Kidney tubule cell (primary cell): ENCODE results near the gene KCNAB1.
A peak's percentile ranks its signal among the peaks of the same experiment; 100 is the strongest.
"Not testable (repeated sequence)": the region's sequence is repeated elsewhere in the genome, so short reads cannot be mapped to it uniquely, and the experiment has no call there.

Experiments used
- DNase-seq: peaks from one replicate; pipeline ENCODE4 v3.0.0-alpha.2; 2018; ENCODE audit warnings: low spot score

Gene KCNAB1

DNA sequence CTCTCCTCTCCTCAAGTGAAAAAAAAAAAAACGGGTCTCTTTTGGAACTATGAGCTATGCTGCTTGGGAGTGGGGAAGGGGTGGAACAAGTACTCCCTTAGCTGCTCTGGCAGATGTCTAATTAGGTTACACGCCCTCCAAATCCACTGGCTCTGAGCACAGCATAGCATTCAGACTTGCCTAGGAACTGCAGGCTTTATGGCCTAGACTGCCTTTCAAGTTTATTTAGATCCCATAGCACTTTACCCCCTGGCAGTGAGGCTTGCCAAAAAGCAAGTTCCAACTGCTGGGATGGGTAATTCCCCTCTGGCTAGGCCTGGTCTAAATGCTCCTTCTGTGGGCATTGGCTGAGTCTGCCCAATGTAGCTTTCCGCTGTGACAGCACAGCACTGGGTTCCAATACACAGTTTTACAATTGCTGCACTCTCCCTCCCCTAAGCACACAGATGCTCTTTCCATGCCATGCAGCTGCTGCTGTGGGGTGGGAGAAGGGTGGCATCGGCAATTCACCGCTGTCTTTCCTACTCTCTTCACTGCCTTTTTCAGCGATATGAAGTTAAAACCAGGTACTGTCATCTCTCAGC is 152.8 kb downstream of the KCNAB1 start:
- DNase-seq, result no peak

DNA sequence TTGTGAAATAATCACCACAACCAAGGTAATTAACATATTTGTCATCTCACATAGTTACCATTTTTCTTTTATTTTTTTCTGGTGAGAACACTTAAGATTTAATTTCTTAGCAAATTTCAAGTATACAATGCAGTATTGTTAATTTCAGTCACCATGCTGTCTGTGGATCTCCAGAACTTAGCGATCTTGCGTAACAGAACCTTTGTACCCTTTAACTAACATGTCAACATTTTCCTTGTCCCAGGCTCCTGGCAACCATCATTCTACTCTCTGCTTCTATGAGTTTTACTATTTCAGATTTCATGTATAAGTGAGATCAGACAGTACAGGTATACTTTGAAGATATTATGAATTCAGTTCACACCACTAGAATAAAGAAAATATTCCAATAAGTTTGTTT is 154.4 kb downstream of the KCNAB1 start:
- no peak for DNase-seq

DNA sequence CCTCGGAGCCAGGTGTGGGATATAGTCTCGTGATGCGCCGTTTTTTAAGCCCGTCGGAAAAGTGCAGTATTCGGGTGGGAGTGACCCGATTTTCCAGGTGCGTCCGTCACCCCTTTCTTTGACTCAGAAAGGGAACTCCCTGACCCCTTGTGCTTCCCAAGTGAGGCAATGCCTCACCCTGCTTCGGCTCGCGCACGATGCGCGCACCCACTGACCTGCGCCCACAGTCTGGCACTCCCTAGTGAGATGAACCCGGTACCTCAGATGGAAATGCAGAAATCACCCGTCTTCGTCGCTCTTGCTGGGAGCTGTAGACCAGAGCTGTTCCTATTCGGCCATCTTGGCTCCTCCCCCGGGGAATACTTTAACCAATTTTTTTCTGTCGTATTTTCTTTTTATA is 164.3 kb downstream of the KCNAB1 start:
- not testable (repeated sequence) for DNase-seq

DNA sequence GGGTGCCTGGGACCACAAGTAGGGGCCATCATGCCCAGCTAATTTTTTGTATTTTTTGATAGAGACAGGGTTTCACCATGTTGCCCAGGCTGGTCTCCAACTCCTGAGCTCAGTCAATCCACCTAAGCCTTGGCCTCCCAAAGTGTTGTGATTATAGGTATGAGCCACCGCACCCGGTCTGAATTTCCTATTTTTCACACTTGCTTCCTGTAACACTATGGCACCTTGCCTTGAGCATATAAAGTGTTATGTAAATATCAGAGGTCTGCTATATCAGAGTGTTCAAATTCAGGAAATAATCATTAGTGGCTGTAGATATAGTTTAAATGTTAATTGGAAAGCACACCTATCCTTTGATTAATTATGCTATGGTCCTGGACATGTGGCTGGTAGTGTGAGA is 165.2 kb downstream of the KCNAB1 start:
- no peak for DNase-seq

DNA sequence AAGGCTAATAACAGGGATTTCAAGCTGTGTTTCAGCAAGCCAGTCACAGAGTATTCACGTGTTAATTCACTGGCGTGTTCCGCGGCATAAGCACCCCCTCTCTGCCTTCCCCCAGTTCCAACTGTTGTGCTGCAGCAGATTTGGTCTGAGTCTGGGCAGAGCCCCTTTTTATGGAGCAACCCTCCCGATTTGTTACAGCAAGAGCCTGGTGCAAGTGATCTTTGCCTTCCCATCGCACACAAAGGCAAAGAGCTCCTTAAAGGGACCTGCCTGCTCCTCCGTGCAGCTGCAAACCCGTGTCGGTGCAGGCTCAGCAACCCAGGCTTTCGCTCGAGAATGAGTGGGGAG is 170.5 kb downstream of the KCNAB1 start:
- DNase-seq, result no peak

DNA sequence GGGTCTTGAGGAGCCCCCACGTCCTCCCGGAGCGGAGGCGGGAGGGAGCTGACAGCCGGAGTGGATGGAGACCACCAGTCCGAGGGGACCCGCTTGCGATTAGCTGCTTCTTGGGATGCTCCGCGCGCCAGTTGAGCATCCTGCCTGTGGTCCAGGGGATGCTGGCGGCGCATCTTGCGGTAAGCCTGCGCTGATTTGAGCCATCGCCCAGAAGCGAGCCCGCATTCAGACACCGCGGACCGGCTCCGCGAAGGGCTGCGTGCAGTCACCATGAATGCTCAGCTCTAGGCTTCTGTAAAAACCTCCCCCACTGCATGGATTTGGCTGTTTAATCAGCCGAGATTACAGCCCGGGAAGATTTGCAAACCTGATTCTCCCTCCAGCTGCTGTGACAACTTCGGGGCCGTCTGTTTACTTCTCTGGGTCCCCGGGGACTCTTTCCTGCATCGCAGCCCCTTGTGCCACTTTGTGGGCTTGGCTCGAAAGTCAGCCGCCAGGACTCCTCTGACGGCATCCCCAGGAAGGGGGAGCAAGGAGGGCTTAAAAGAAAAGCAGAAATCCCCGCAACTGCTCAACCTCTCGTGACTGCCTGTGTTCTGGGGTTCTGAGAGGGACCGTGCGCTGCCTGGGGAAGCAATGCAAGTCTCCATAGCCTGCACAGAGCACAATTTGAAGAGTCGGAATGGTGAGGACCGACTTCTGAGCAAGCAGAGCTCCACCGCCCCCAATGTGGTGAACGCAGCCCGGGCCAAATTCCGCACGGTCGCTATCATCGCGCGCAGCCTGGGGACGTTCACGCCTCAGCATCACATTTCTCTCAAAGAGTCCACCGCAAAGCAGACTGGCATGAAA is 171.1 kb downstream of the KCNAB1 start:
- peak; percentile 6 for DNase-seq

DNA sequence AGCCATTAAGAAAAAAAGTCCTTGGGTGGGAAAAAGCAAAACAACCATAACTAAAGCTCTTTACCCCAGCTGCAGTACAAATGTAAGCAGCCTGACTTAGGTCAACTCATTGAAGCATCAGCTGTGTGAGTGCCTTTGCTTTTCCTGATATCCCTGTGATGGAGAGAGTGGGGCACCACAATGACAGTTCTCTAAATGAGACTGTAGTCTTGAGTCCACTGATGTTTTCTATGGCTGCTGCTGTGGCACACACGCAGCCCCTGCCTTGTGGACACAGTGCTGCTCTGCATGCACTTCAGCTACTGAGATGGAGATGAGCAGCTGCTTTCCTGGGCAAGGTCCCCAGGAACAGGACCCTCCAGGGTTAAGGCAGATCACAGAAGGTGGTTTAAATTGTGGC is 173.2 kb downstream of the KCNAB1 start:
- no peak for DNase-seq

DNA sequence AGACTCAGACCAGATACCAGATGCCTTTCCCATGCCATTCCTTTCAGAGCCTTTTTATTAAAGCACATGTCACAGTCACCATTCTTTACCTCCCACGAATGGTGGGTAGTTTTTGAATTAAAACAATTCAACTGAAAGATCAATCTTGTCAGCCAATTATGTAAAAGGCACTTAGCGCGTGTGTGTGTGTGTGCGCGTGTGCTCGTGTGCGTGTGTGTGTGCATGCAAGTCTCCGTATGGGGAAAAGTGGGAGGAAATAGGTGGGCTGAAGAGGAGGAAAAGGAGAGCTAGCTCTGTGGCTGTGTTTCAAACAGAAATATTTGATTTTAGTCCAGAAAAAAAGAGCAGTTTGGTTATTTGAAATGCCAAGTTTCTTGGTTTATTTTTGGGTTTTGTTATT is 177.2 kb downstream of the KCNAB1 start:
- no peak for DNase-seq

DNA sequence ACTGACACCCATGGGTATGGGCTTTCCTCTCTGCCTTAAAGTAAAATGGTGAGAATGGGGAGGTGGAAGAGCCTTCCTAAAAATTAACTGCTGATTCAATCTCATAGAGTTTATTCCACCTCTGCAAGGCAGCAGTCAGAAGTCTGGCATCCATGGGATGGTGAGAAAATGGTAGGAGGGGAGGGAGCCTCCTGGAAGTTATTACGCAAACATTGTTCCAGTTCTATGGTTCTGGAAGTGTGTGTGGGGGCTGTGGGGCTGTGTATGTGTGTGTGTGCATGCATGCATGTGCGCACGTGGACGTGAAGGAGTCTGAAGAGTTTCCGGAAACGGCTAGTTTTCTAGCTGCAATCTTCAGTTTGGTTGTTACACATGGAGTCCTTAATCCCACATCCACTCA is 177.6 kb downstream of the KCNAB1 start:
- DNase-seq, result no peak

DNA sequence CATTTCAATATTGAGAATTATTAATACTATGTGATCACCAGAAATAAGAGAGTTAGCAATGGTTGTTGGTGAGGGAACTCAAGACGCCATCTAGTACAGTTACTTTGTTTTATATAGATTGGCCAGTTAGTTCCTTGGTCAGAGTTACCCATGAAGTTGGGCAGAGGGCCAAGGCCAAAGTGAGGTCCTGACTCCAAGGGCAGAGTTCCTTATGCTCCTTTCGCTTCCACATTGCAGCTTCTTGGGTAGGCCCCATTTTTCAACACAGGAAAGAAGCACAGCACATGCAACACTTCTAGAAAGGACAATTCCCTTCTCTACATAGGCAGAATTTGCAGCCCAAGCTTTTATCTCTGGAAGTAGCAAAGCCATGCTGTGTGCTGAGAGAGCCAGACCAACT is 178.6 kb downstream of the KCNAB1 start:
- DNase-seq, result no peak

DNA sequence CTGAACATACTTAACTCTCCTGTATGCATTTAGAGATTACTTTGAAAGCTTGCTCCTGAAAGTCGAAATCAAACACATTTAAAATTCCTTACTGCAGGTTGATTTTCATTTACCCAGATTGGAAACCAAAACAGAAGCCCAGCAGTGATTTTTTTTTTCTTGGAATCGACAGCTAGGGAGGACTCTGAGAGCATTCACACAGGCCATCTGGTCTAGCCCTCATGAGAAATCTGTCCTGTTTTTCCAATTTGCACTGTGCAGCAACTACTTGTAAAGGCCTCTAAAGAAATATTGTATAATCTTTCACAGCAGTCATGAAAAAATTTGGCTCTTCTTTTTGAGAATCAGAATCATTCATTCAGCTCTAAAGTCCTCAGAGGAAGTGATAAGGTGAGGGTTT is 179.2 kb downstream of the KCNAB1 start:
- DNase-seq, result no peak

DNA sequence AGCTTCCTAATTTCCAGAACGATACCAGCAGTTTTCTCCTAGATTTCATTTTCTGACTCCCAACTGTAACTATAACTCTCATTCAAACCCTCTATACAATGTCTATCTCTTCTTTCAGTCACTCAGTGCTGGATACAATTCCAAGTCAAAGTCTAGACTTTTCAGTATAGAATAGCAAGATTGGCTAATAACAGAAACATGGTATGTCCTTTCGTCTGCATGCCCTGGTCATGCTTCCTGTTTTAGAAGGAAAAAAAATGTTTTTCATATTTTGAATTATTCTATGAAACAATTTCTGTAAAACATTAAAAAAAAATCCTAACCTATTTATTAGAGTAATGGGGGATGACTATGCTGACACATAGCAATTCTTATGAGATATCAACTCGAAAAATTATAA is 180.0 kb downstream of the KCNAB1 start:
- DNase-seq, result no peak

DNA sequence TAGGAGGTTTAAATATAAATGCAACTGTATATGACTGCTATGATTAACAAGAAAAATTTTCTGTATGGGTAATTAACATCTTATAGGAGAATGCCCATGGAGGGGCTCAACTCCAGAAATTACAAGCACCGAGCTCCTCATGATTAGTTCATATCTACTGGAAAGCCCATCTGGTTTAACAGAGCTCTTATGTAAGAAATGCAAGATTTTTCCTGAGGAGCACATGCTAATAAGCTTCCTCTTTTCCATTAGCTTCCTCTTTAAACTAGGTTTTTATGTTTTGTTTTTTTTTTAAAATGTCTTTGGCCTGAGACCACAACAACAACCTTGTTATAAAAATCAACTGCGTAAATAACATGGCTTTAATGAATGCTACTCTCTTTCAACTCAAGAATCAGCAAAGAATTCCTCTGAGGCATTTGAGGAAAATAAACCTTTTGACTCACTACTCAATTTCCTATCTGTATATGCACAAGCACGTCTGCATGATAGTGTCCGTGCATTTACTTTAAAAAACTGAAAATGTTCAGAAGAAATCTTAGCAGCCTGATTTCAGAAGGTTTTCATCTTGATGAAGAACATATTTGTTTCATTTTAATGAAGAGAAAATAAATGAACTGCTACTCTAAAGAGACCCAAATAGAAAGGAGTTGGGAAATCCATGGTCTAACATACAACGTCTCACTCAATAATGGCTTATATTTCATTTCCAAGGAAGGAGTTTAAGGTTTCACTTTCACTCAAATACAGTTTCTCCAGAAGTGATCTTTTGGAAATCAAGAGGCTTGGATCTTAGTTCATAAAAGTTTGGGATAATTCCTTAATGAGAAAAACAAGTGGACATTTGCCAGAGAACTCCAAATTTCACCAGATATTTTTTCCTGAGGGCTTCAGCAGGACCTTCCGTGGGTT is 180.8 kb downstream of the KCNAB1 start:
- no peak for DNase-seq

DNA sequence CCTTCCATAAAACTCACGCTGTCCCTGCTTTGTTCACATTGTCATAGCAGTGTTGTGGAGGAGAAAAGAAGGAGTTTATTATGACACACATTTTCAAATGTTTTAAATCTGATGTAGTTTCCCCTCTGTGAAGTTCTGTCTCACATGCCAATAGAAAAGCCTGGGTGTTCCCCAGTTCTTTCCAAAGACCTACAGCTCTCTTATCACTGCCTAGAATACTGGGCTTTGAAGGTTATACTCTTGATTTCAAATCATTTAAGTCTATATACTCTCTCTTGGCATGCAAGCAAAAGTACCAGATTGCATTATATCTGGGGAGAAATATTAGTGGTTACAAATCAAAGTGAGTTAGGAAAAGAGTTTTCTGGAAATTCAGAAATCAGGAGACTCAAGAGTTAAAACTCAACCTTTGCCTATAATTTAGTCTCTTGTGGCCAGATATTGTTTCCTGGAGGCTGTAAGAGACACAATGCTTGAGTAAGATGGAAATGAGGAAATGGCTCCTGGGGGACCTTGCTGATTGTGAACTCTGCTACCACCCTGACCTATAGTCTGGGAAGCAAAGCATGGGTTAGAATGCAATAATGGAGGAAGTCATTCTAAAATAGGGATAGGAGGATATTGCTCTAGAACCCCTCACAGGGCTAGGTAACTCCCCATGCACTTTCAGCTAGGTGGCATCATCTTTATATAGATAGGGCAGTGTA is 182.8 kb downstream of the KCNAB1 start:
- DNase-seq, result no peak

DNA sequence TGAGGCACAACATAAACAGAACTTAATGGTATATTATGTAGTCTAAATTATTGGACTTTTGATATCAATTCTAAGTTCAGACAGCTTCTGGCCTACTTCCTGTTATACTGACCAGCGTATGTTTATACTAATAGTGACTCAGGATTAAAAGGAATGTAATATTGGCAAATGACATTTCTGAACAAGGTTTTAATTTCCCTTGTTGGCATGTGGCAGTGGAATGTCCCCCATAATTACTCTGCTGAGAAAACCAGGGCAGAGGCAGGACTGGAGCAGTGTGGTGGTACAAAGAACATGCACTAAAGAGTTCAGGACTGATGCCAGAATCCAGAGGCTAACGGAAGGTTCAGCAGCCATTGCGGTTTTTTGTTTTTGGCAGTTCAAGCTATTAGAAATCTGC is 184.0 kb downstream of the KCNAB1 start:
- peak; percentile 33 for DNase-seq

DNA sequence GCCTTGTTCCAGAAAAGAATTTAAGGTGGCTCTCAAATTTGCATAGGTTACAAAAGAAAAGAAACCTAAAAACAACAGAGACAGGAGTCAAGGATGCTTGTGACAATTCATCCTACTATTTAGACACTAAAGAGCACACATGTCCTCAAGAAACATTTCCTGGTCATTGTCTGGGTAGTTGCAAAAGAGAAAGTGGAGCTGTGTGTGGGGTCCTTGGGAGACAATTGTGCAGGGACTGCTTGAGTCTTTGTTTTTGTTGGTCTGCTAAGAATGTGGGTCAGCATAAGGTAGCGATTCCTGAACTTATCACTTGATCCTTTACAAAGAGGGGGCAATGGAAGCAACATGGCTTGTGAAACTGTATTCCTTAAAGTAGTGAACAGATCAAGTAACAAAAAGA is 185.3 kb downstream of the KCNAB1 start:
- DNase-seq, result no peak

DNA sequence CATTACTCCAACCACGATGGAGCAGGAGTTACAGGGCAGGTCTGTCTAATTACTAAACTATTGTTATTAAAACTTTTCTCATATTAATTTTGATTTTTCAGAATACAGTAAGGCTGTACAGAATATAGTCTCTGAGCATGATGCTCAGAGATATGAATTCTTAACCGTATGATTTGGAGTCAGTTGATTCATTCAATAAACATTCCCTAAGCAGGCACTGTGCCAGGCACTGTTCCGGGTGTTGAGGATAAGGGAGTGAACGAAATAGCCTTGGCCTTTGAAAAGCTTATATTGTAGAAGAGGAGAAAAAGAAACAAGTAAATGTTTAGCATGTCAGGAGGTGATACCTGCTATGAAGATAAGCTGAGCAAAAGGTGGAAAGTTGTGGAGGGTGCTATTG is 187.3 kb downstream of the KCNAB1 start:
- peak; percentile 40 for DNase-seq

DNA sequence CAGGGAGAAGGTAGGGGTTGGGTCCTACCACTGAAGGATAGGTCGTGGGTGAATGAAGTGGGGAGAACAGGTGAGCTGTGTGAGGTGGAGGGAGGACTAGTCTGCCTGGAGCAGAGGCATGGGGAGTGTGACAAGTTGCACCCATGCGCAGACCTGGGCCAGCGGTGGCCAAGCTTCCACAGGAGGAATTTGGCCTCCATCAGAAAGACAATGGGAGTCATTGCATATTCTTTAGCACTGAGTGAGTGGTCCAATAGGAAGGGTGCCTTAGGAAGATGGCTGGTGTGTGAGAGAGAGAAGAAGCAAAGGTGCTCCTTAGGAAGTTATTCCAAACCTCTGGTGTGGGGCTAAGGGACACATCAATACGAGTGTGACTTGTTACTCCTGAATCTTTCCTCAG is 191.1 kb downstream of the KCNAB1 start:
- DNase-seq, result no peak

DNA sequence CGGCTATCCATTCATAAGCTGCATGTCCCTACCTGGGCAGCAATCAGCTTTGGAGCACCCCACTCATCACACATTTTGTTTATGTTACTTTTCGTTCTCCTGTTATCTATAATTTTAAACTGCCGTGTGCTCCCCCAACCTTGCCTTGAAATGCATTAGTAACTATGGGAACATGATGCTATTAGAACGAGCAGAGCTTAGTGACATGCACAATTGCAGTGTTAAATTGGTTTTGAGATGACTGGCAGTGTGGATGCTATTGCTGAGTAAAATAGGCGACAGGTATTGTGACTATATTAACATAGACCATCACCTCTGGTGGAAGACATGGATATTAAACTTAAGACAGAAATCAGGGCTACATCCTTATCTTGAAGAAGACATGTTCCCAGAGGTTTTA is 191.6 kb downstream of the KCNAB1 start:
- DNase-seq, result no peak

DNA sequence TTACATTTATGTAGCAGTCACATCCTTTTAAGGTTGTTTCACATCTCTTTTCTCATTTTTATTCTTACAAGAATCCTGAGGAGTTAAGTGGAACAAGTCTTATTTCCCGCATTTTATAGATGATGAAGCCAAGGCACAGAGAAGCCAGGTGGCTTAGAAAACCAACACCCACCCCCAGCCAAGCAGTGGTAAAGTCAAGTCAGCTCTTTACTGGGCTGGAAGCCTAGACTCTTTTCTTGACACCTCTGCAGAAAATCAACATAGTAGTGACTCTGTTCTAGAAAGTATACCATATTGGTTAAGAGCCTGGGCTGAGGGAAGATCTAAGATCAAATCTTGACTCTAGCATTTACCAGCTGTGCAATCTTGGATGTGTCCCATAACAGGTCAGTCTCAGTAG is 195.7 kb downstream of the KCNAB1 start:
- DNase-seq, result no peak

DNA sequence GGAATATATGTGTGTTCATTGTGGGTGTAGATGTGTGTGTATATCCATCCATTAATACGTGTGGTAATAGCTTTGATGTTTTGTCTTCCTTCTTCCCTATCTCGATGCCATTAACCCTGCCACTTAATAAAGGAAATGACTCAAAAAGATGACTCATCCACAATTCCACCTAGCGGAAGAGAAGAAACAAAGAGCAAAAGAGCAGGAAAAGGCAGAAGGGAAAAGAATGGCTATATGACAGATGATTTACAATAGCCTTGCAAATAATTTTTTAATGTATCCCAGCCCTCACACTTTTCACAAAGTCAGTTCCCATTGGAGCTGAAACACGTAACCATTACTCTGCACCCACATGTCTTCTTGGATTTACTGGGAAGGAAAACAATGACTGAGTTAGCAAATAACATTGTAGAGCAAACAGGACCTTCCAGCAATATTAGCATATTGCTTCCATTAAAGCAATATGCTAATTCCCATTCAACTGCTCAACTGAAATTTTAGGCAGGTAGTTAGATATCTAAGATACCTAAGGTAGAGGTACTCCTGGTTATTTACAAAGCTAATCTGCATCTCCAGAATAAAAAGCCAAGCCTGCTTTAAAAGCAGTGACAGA is 197.2 kb downstream of the KCNAB1 start:
- peak; percentile 83 for DNase-seq

DNA sequence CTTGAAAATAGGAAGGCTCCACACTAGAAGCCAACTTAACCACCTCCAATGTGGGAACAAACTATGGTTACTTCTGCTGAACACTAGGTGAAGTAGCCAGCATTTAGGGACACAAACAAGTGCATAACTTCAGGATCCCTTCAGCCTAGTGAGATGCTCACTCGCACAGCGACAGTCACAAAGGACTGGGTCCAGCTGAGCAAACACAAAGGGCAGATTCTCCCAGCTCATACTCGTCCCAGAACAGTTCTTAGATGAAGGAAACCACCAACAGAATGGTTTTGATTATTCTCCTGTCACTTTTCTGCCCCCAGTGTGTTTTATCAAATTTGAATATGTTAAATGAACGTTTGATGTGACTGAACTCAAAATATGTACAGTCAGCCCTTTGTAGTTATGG is 201.6 kb downstream of the KCNAB1 start:
- no peak for DNase-seq
